GM12892 (cell line): ENCODE results near the gene RPS15.

Source experiments
- DNase-seq: peaks from one replicate; pipeline ENCODE4 v3.0.0; 2011; ENCODE audit not compliant: insufficient read length
- FAIRE-seq: peaks from 2 replicates; lab custom pipeline; 2011; peaks lifted over from hg19 to GRCh38; lab: Jason Lieb, UNC
- POLR2A ChIP-seq: IDR thresholded peaks from 2 replicates; pipeline ENCODE4 v1.6.1; 2011; ENCODE audit warnings: low read depth, low read length, control low read depth
- POLR2AphosphoS5 ChIP-seq: IDR thresholded peaks from 2 replicates; pipeline ENCODE4 v1.6.1; 2011; ENCODE audit warnings: low read depth, low read length, control low read depth
- TAF1 ChIP-seq: IDR thresholded peaks from 2 replicates; pipeline ENCODE4 v1.6.1; 2011; ENCODE audit warnings: low read depth, mild to moderate bottlenecking, control low read depth, low read length, borderline replicate concordance

Gene RPS15

DNA sequence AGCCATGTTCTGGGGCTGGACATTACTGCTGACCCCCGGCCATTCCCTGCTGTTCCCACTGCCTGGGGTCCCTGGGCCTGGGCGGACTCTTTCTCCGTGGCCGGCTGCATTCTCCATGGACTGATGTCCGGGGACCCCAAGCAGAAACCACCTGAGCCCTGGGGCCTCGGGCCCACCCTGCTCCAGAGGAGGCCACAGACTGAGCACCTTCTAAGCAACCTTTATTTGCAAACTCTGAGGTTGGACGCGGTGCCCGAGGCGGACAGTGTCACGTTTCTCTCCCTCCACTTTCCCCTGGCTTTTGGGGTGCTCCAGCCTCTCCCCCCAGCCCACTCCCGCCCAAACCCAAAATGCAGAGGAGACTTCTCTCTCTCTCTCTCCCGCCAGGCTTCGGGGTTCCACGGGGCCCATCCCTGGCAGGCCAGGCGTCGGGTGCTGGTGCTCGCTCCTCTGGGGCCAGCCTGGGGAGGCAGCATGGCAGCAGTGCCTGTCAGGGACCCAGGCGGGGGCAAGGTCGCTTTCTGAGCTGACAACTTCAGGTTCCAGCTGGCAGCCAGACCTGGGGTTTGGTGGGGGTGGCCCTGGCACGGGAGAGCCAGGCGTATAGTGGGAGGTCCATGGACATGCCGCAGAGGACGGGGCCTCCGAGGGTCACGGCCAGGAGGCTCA lies 43.2 kb downstream of the RPS15 start:
- FAIRE-seq = no peak
- DNase-seq = no peak
- TF ChIP-seq POLR2AphosphoS5 (no peak), POLR2A (no peak), TAF1 (no peak)

DNA sequence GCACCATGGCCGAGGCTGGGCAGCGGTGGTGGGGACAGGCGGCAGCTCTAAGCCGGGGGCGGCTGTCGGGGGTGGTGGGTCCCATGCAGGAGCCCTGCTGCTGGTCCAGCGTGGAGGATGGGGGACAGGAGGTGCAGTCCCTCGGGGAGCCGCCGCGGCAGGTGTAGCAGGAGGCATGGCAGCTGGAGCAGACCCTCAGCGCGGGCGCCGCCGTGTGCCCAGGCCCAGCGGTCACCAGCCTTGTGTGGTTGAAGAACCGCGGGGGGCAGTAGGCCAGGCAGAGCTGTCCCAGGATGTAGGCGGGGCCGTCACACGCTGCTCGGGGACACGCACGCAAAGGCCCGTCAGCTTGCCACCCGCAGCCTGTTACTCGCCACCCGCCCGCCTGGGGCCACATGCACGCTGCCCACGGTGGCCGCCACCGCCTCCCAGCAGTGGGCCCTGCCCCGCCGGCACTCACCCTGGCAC lies 43.7 kb downstream of the RPS15 start:
- DNase-seq (no peak), FAIRE-seq (no peak)
- TF ChIP-seq POLR2AphosphoS5 = no peak
- no peak for TF ChIP-seq TAF1
- no peak for TF ChIP-seq POLR2A

DNA sequence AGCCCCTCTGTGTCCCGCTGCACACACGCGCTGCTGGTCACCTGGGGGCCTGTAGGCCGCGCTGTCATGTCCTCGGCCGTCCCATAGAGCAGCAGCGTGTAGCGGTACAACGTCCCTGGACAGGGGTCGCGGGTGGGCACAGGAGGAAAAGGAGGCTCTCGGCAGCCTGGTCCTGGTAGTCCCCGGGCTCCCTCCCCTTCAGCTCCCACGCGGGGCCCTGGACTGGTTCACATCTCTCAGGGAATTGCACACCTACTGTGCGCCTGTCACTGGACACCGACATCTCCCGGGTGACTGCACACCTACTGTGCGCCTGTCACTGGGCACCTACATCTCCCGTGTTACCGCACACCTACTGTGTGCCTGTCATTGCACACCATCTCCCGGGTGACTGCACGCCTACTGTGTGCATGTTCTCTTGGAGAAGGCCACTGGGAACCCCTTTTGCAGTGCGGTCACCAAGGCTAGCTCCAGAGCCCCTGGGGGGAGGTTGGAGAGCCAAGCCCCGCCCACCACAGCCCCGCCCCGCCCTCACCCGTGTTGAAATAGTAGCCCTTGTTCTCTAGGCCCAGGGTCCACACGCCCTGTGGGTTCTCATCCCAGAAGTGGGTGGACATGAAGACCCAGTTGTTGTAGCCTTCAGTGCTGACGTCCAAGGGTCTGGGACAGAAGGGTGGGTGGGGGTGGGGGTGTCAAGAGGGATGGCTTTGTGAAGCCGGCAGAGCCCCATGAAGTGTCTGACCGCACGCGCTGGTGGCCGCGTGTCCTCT lies 44.4 kb downstream of the RPS15 start:
- TF ChIP-seq TAF1 (no peak), POLR2AphosphoS5 (no peak), POLR2A (no peak)
- FAIRE-seq (no peak), DNase-seq (no peak)

DNA sequence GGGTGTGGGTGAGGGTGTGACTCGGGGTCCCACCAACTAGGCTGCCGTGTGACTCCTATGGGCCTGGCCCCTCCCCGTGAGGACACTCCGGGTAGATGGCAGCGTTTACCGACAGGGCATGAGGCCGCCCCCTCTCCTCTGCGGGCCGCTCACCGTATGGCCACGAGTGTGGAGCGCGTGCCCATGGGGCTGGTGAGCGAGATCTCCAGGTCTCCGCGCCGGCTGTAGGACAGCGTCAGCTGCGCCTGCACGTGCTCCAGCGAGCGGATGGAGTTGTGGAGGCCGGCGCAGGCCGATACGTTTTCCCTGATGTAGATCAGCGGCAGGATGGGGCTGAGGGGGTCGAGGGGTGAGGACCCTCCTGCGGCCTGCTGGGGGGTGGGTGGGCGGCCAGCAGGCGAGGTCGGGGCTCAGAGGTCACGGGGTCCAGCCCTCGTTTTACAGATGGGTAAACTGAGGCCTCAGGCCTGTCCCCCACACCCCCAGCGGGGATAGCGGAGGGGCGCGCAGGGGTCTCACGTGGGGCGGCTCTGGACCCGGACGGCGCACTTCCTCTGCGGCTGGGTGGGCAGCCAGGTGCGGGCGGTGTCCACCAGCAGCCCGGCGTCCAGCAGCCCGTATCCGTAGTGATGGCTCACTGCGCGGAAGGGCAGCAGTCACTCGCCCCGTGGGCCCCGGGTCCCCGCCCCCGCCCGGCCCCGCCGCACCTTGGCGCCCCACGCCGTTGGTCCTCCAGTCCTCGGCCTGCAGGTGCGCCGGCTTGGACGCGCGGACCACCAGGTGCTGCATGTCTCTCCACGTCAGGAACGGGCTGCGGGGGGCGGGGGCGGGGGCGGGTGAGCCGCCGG lies 45.2 kb downstream of the RPS15 start:
- TF ChIP-seq POLR2AphosphoS5 = no peak
- TF ChIP-seq POLR2A = no peak
- TF ChIP-seq TAF1 = no peak
- no peak for DNase-seq
- FAIRE-seq = no peak

DNA sequence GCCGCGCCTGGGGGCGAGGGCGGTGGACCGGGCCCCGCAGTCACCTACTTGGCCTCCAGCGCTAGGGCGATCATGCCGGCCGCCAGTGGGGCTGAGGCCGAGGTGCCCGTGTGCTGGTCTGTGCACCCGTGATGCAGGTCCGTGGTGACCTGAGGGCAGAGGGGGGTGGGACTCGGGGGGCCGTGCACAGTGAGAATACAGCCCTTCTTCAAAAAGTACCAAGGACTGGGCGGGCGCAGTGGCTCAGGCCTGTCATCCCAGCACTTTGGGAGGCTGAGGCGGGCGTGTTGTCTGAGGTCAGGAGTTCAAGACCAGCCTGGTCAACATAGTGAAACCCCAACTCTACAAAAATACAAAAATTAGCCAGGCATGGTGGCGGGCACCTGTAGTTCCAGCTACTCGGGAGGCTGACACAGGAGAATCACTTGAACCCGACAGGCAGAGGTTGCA lies 45.8 kb downstream of the RPS15 start:
- TF ChIP-seq TAF1 (no peak), POLR2A (no peak), POLR2AphosphoS5 (no peak)
- DNase-seq = no peak
- FAIRE-seq = no peak

DNA sequence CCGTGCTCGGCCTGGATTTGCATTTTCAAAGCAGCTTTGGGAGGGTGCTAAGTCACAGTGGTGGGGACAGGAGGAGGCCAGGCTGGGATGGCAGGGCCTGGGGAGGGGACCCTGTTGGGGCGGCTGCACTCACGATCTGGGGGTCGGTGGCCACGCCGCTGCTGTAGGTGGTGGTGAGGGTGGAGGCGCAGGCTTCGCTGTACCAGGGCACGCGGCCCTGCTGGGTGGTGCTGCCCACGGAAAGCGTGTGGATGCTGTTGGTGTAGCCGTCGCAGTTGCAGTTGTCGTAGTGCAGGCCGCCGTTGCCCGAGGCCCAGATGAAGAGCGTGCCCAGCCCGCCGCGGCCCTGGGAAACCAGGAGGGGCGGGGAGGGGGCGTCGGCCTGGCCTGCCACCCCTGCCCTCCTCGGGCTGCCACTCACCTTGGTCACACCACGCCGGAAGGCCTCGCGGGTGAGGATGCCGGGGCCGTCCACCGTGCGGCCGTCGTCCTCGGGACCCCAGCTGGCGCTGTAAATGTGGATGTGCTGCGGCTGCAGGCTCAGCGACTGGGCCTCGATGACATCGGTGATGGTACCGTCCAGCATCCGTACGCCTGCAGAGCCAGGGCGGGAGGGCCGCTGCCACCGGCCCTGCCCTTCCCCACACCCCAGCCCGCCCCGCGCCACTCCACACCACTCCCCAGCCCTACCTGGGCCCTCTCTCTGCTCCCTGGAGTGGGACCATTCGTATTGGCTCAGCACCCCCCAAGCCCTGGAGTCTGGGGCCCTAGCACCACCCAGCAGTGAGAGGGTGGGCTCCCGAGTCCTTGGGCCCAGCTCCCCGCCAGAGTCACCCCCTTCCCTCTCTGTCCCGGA lies 48.8 kb downstream of the RPS15 start:
- TF ChIP-seq TAF1 = no peak
- no peak for TF ChIP-seq POLR2AphosphoS5
- no peak for TF ChIP-seq POLR2A
- DNase-seq (no peak), FAIRE-seq (no peak)

DNA sequence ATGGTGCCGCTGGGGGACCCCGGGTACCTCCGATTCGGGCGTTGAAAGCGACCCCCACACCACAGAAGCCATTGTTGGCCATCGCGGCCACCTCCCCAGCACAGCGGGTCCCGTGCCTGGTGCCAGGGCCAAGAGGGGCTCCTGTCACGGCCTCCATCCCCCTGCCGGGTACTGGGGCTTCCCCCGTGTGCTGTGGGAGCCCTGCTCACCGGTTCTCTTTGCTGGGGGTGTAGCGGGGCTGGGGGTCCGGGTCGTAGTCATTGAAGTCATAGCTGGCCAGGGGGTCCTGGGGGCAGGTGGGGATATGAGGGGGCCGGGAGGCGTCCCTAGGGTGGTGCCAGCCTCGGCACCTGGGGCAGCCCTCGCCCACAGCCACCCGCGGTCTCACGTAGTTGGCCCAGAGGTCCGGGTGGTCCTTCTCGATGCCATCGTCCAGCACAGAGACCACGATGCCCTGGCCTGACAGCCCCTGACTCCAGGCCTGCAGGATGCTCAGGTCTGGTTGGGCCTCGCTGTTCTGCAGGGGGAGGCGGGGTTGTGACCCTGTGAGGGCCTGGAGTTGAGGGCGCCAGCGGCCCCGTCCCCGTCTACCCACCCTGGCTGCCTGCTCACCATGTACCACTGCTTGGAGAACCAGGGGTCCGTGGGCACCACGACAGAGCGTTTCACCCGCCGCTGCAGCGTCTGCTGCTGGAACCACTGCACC lies 49.5 kb downstream of the RPS15 start:
- no peak for TF ChIP-seq POLR2AphosphoS5
- TF ChIP-seq POLR2A = no peak
- no peak for TF ChIP-seq TAF1
- FAIRE-seq = no peak
- DNase-seq = no peak

DNA sequence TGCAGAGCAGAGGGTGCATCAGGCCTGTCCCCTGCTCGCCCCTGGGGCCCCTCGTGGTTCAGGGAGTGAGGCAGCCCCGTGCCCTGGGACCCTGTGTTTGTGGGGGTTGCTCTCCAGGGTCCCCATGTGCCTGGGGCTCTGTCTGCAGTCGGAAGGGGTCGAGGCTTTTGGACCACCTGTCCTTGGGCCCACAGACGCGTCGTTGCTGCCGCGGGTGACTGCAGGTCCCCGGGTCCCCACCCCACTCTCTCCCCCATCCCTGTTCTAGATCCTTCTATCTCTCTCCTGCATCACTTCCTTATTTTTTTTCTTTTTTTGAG lies 50.0 kb downstream of the RPS15 start:
- DNase-seq = no peak
- no peak for FAIRE-seq
- TF ChIP-seq POLR2AphosphoS5 (no peak), TAF1 (no peak), POLR2A (no peak)

DNA sequence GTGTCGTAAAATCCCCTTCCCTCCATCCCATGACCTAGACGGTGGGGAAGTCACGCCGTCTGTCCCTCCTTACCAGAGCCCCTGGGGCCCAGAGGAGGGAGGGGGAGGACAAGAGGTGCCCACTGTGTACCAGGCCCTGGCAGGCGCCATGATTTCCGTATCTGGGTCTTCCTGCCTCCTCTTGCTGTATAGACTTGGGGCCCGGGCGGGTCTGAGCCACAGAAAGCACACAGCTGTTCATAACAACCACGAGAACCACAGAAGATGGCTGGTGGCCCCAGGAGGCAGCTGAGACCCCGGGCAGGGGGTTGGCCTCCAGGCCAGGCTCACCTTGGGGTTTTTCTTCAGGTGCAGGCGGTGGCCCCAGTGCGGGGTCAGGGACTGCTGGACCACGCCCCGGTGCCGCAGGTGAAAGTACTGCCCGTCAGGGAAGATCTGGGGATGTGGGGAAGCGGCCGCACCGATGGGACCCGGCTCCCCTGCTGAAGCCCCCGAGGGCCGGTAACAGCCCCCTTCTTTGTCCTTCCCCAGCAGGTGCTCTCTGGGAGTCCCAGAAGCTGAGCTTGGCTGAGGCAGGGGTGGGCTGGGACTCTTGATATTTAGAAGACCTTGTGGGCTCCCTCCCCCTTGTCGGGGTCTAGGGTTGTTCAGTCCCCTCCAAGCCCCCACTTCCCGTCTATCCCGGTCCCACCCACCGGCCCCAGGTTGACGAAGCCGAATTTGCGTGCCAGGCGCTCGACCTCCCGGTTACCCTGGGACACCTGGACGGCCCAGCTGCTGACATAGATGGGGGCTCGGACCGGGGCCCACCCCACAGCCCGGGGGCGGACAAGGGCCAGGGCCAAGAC lies 51.5 kb downstream of the RPS15 start:
- DNase-seq (no peak), FAIRE-seq (no peak)
- TF ChIP-seq POLR2A (no peak), TAF1 (no peak), POLR2AphosphoS5 (no peak)
